GM18517 (cell line): ENCODE data around the gene THRA.
"Not testable (repeated sequence)": the region's sequence is repeated elsewhere in the genome, so short reads cannot be mapped to it uniquely, and the experiment has no call there.

Source experiments
- ATAC-seq: cut with Tn5 transposase; IDR thresholded peaks from one replicate; pipeline ENCODE4 v1.9.1; 2021; ENCODE audit warnings: mild to moderate bottlenecking, moderate library complexity; ENCODE audit not compliant: unreplicated experiment

THRA gene

DNA sequence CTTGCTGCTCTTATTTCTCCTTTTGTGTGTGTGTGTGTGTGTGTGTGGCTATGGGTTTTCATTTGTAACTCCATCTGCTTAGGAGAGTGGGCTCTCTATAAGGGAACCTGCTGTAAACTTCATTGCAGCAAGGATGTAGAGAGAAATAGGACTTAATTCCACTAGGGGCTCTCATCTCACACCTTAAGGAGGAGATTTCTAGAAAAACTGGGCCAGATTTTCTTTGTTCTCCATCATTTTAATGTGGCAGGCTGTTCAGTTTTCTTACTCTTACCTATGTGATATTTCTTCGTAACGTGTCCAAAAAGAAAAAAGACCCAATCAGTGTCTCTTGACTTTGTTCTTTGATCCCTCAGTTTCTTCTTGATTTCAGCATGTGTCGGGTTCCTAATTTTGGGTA, 73.1 kb downstream of the THRA start:
- no peak for ATAC-seq

DNA sequence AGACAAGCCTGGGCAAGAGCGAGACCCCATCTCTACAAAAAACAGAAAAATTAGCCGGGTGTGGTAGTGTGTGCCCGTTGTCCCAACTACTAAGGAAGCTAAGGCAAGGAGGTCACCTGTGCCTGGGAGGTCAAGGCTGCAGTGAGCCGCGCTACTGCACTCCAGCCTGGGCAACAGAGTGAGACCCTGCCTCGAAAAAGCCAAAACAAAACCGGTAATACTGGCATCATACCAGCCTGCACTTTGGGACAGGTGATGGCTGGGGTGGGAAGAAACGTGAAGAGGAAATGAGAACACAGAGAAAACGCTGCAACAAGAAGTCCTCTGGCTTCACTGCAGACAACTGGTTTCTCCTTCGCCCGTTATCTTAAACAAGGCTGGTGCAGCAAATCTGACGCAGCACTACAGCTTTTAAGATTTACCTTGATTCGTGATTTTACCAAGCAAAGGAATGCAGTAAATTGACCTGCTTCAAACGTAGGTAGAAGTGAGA, 76.8 kb downstream of the THRA start:
- peak; percentile 25 for ATAC-seq

DNA sequence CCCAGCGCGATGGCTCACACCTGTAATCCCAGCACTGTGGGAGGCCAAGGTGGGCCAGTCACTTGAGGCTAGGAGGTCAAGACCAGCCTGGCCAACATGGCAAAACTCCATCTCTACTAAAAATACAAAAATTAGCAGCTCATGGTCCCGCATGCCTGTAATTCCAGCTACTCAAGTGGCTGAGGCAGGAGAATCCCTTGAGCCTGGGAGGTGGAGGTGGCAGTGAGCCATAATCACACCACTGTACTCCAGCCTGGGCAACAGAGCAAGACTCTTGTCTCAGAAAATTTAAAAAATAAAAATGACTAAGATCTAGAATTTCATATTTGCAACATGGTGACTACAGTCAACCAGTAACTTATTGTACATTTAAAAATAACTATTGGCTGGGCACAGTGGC, 80.4 kb downstream of the THRA start:
- ATAC-seq = not testable (repeated sequence)
